GM08714 (cell line): Measurements from ENCODE around the gene B4GALT5.
"Not testable (repeated sequence)": the region's sequence is repeated elsewhere in the genome, so short reads cannot be mapped to it uniquely, and the experiment has no call there.

ENCODE experiments used
- H3K4me3 ChIP-seq: fragments of 200-500 bp; sonication (Bioruptor generic); 2 replicates; pipeline ENCODE4 v1.5.1; 2014; ENCODE audit warnings: mild to moderate bottlenecking, low read length, inconsistent platforms
- ZNF274 ChIP-seq: IDR thresholded peaks from 2 replicates; pipeline ENCODE4 v1.6.1; 2012; ENCODE audit warnings: mild to moderate bottlenecking, low read depth, low read length

The B4GALT5 gene

DNA sequence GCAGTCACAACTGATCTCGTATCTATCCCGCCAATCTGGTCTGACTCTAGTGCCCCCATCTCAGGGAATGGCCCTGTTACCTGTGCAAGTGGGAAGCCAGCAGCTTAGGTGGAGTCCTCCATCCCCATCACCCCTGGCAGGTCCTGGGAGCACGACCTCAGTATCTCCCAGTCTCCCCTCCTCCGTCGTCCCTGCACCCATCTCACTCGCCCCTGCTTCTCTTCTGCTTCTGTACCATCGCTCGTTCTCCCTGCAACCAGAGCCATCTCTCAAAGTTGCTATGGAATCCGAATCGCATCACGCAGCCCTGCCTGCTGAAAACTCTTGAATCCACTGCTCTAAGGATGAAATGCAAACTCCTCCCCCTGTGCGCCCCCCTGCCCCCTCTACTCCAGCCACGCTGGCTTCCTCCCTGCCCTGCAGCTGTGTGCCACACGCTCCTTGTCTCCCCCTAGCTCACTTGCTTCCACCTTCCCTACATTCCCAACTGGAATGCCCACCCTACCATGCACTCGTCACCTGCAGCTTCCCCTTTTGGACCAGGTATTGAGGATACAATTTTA is 81.7 kb downstream of the B4GALT5 start:
- no peak for TF ChIP-seq ZNF274
- H3K4me3 ChIP-seq, result no peak overlapping the region

GRCh38 chr20:49631061-49631716 is 82.5 kb downstream of the B4GALT5 start:
- H3K4me3 ChIP-seq, result no peak overlapping the region
- TF ChIP-seq ZNF274, result no peak

- H3K4me3 ChIP-seq, result no peak overlapping the region
- no peak for TF ChIP-seq ZNF274
Measured at GRCh38 chr20:49630396-49630951, 83.2 kb downstream of the B4GALT5 start.

DNA sequence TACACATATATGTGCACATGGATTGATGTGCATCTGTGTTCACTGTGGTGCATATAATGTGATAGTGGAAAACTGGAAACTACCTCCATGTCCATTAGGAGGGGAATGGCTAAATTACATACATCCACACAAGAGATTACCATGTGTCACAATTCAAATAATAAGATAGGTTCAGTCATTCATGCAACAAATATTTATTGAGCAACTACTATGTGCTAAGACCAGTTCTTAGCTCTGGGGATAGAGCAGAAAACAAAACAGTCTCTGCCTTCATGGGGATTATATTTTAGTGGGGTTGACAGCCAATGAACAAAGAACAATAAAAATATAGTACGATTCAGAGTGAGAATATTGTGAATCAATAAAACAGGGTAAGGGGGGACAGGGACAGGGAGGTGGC is 84.1 kb downstream of the B4GALT5 start:
- no peak for TF ChIP-seq ZNF274
- no peak overlapping the region for H3K4me3 ChIP-seq

DNA sequence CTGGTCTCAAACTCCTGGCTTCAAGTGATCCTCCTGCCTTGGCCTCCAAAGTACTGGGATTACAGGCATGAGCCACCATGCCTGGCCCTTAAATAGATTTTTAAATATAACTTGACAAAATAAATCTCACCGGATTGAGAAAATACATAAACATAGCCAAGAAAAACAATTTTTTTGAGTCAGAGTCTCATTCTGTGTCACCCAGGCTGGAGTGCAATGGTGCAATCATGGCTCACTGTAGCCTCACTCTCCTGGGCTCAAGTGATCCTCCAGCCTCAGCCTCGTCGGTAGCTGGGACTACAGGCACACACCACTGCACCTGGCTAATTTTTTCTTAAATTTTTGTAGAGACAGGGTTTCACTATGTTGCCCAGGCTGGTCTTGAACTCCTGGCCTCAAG is 85.4 kb downstream of the B4GALT5 start:
- not testable (repeated sequence) for H3K4me3 ChIP-seq

- TF ChIP-seq ZNF274, result no peak
- no peak overlapping the region for H3K4me3 ChIP-seq
Measured at GRCh38 chr20:49627329-49627761, 86.3 kb downstream of the B4GALT5 start.

- H3K4me3 ChIP-seq, result not testable (repeated sequence)
Measured at GRCh38 chr20:49624988-49625387, 88.7 kb downstream of the B4GALT5 start.

- no peak for TF ChIP-seq ZNF274
- no peak overlapping the region for H3K4me3 ChIP-seq
Measured at GRCh38 chr20:49624317-49624716, 89.4 kb downstream of the B4GALT5 start.

DNA sequence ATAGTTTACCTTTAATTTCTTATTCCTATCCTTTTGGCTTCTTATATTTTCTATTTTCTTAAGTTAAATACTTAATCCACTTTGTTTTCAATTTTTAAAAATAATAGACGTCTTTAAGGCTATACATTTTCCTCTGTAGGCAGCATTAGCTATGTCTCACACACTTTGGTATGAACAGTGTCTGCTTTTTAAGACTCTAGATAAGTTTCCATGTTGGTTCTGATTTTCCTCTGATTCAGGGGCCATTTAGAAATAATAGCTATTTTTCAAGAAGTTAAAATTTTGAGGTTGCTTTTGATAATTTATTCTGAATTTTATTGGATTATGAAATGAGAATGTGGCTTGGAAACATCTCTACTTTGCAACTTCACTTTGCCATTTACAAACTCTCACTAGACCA is 91.4 kb downstream of the B4GALT5 start:
- no peak for TF ChIP-seq ZNF274
- H3K4me3 ChIP-seq, result no peak overlapping the region

GRCh38 chr20:49620364-49621240 is 93.1 kb downstream of the B4GALT5 start:
- H3K4me3 ChIP-seq, result peak overlapping the region; percentile 52; the same call in 1 of the 2 replicates
- no peak for TF ChIP-seq ZNF274

- H3K4me3 ChIP-seq, result peak overlapping the region; percentile 52; the same call in 1 of the 2 replicates
- TF ChIP-seq ZNF274, result no peak
Measured at GRCh38 chr20:49619113-49620048, 94.3 kb downstream of the B4GALT5 start.

DNA sequence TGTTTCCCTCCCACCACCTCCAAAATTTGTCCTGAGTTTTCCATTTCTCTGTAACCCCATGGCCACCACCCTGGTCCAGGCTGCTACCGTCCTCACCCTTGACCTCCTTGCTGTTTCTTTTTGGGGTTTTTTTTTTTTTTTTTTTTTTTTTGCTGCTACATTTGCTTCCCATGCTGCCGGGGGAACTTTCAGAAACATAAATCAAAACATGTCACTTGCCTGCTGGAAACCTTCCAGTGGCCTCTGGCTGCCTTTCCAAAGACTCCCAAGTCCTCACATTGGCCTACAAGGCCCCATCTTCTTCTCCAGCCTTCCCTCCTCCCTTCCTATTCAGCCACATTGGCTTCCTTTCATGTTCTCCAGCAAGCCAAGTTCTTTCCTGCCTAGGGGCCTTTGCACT is 95.4 kb downstream of the B4GALT5 start:
- H3K4me3 ChIP-seq, result no peak overlapping the region
- no peak for TF ChIP-seq ZNF274

DNA sequence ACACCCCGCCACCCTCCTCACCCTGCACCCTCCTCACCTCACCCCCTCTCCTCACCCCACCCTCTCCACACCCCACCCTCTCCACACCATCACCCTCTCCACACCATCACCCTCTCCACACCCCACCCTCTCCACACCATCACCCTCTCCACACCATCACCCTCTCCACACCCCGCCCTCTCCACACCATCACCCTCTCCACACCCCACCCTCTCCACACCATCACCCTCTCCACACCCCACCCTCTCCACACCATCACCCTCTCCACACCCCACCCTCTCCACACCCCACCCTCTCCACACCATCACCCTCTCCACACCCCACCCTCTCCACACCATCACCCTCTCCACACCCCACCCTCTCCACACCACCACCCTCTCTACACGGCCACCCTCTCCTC is 96.3 kb downstream of the B4GALT5 start:
- H3K4me3 ChIP-seq, result not testable (repeated sequence)
